Kidney (tissue), 14 donors: ENCODE results near the gene NAA35. TPM values are rescaled to one million over a fixed set of nuclear protein-coding genes. Genes with fewer than 3 reads are reported as not detected.
"Not testable (repeated sequence)": the region's sequence is repeated elsewhere in the genome, so short reads cannot be mapped to it uniquely, and the experiment has no call there.

Source experiments
- DNase-seq, 5 donors: peaks; one replicate each; pipeline ENCODE4 v3.0.0-alpha.2; 2013 to 2020
- FAIRE-seq: peaks from 2 replicates; lab custom pipeline; 2012; peaks lifted over from hg19 to GRCh38; lab: Jason Lieb, UNC
- H3K27ac ChIP-seq, 2 donors: one replicate each; pipeline ENCODE4 v1.7.0; 2013; ENCODE audit warnings: low read depth in 2 of 2, low read length in 2 of 2, inconsistent platforms in 1 of 2
- H3K27me3 ChIP-seq: one replicate; pipeline ENCODE4 v1.7.1; 2013; ENCODE audit warnings: low read length, inconsistent platforms; ENCODE audit not compliant: control insufficient read depth, insufficient read depth
- H3K36me3 ChIP-seq, 3 donors: one replicate each; pipeline versions ENCODE4 v1.7.0 to v1.7.1; 2013; ENCODE audit warnings: low read length in 3 of 3, control low read depth in 1 of 3, inconsistent platforms in 1 of 3; ENCODE audit not compliant: insufficient read depth in 3 of 3, control insufficient read depth in 2 of 3
- H3K4me1 ChIP-seq, 3 donors: one replicate each; pipeline versions ENCODE4 v1.7.0 to v1.7.1; 2013; ENCODE audit warnings: low read length in 3 of 3, inconsistent platforms in 1 of 3, low read depth in 1 of 3; ENCODE audit not compliant: control insufficient read depth in 2 of 3, insufficient read depth in 2 of 3
- H3K4me3 ChIP-seq, 3 donors: one replicate each; pipeline versions ENCODE4 v1.7.0 to v1.8.1; 2013; ENCODE audit warnings: low read length in 3 of 3, control low read depth in 1 of 3, inconsistent platforms in 1 of 3
- H3K9ac ChIP-seq, 3 donors: one replicate each; pipeline versions ENCODE4 v1.7.0 to v1.7.1; 2013; ENCODE audit warnings: low read length in 3 of 3, control low read depth in 1 of 3, inconsistent platforms in 1 of 3
- H3K9me3 ChIP-seq, 3 donors: one replicate each; pipeline versions ENCODE4 v1.7.0 to v1.7.1; 2013; ENCODE audit warnings: low read length in 3 of 3, control low read depth in 1 of 3, inconsistent platforms in 1 of 3; ENCODE audit not compliant: control insufficient read depth in 2 of 3, insufficient read depth in 1 of 3
- intact Hi-C: fragments of 100-400 bp; cut with DNase I; formaldehyde crosslinking; loops from one replicate; pipeline ENCODE4 v1.11.1; 2022
- polyA plus RNA-seq: library from polyadenylated mRNA; stranded (reverse); fragments of 350-450 nt; fragmentation: Illumina TruSeq; extraction: RNeasy Lipid Tissue Mini Kit (QIAGEN cat#74804); gene quantifications from one replicate; pipeline ENCODE4 v1.2.3, GENCODE V29; 2014; ENCODE audit warnings: low read depth, low replicate concordance; ENCODE audit not compliant: insufficient read depth
- total RNA-seq: library from RNA; stranded (reverse); fragmentation: NEBNext Ultra II Directional; extraction: Animal tissue kit (Norgen Biotek cat#: 25700); gene quantifications from one replicate; pipeline ENCODE4 v1.2.1, GENCODE V29; 2021
- TF ChIP-seq, protein P1 (sequence below): IDR thresholded peaks from 3 replicates; pipeline ENCODE4 v1.5.1; 2012; ENCODE audit warnings: mild to moderate bottlenecking, moderate library complexity, borderline replicate concordance; ENCODE audit not compliant: insufficient read depth; ENCODE audit errors: extremely low read depth
- donor health status: control.
- donor health status: control.
- donor health status: control.
- donor health status: control.
- donor health status: control.
- donor health status: DM: yes; HTN: yes; CAD: no.
- donor health status: Normal renal cell carcinoma (clear cell type).

Gene NAA35
- total and polyA plus RNA-seq, 2 donors from 2014 or later: 10.8 to 25.3 TPM

- Histone ChIP-seq H3K9ac (no peak overlapping the region), H3K9me3 (no peaks in the 10 kb centered on the region), H3K36me3 (peaks cover 4 to 16% (median 4%) of the 10 kb centered on the region in 3 donors), H3K27me3 (no peaks in the 10 kb centered on the region), H3K4me1 (no peaks in the 10 kb centered on the region), H3K27ac (no peak overlapping the region), H3K4me3 (no peak overlapping the region)
- intact Hi-C loops: no loop called here
- TF ChIP-seq, protein P1, sequence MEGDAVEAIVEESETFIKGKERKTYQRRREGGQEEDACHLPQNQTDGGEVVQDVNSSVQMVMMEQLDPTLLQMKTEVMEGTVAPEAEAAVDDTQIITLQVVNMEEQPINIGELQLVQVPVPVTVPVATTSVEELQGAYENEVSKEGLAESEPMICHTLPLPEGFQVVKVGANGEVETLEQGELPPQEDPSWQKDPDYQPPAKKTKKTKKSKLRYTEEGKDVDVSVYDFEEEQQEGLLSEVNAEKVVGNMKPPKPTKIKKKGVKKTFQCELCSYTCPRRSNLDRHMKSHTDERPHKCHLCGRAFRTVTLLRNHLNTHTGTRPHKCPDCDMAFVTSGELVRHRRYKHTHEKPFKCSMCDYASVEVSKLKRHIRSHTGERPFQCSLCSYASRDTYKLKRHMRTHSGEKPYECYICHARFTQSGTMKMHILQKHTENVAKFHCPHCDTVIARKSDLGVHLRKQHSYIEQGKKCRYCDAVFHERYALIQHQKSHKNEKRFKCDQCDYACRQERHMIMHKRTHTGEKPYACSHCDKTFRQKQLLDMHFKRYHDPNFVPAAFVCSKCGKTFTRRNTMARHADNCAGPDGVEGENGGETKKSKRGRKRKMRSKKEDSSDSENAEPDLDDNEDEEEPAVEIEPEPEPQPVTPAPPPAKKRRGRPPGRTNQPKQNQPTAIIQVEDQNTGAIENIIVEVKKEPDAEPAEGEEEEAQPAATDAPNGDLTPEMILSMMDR: no peak
- FAIRE-seq (no peak), DNase-seq (no peak)
Measured at GRCh38 chr9:85969727-85970126, 28.8 kb downstream of the NAA35 start.

- H3K27me3 ChIP-seq: no peaks in the 10 kb centered on the region
- H3K4me1 ChIP-seq: no peaks in the 10 kb centered on the region
- intact Hi-C loops: no loop called here
- H3K36me3 ChIP-seq: peaks cover 0 to 9% (median 4%) of the 10 kb centered on the region in 3 donors
- H3K9me3 ChIP-seq: no peaks in the 10 kb centered on the region
- DNase-seq: no peak
- FAIRE-seq: no peak
- no peak overlapping the region for H3K9ac ChIP-seq
- H3K27ac ChIP-seq: no peak overlapping the region
- H3K4me3 ChIP-seq: no peak overlapping the region
- TF ChIP-seq, protein P1: no peak
Measured at GRCh38 chr9:85971731-85972130, 30.8 kb downstream of the NAA35 start.

GRCh38 chr9:85973238-85973637 lies 32.3 kb downstream of the NAA35 start:
- Histone ChIP-seq H3K9me3 (no peaks in the 10 kb centered on the region), H3K4me1 (no peaks in the 10 kb centered on the region), H3K27me3 (no peaks in the 10 kb centered on the region), H3K36me3 (peaks cover 3 to 11% (median 4%) of the 10 kb centered on the region in 3 donors), H3K27ac (no peak overlapping the region), H3K9ac (no peak overlapping the region), H3K4me3 (no peak overlapping the region)
- DNase-seq: no peak
- intact Hi-C loops: no loop called here
- TF ChIP-seq, protein P1: no peak
- no peak for FAIRE-seq

DNA sequence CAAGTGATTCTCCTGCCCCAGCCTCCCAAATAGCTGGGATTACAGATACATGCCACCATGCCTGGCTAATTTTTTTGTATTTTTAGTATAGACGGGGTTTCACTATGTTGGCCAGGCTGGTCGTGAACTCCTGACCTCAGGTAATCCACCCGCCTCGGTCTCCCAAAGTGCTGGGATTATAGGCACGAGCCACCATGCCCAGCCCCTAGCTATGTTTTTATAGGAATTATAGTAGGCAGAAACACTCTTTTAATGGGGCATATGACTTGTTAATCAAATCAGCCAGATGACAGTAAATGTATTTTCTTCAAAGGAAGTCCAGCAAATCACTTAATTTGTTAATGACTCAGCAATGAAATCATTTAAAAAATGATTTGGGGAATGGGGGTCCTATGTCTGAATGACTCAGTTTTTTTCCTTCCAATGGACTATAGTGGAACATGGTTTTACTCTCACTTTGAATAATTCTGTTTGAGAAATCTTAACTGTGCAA lies 33.2 kb downstream of the NAA35 start:
- H3K36me3 ChIP-seq: peaks cover 4 to 16% (median 12%) of the 10 kb centered on the region in 3 donors
- H3K27me3 ChIP-seq, H3K27ac ChIP-seq, H3K4me1 ChIP-seq, DNase-seq, intact Hi-C loops, H3K4me3 ChIP-seq, H3K9ac ChIP-seq, H3K9me3 ChIP-seq, FAIRE-seq: not testable (repeated sequence)
